Erythroblast (primary cell): Measurements from ENCODE around the gene ZNF740.

ENCODE experiments used
- GATA1 ChIP-seq: IDR thresholded peaks from 2 replicates; pipeline ENCODE4 v1.6.1; 2011; ENCODE audit warnings: low read depth, mild to moderate bottlenecking, control low read depth, low read length, moderate library complexity
- POLR2A ChIP-seq: IDR thresholded peaks from 2 replicates; pipeline ENCODE4 v1.6.1; 2011; ENCODE audit warnings: mild to moderate bottlenecking, low read length

DNA sequence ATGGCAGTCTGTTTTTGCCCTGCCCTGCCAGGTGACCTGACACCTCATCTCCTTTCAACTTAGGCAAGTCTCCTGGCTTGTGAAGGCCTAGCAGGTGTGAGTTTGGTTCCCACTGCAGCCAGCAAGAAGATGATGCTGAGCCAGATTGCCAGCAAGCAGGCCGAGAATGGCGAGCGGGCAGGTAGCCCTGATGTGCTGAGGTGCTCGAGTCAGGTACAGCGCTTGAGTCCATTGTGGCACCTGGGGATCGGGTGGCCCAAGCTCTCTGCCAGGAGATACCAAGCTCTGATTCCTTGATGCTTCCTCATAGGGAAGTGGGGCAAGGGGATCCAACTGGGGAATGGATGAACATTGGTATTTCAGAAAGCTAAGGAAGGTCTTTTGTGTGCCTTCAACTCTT is 4.3 kb downstream of the ZNF740 start:
- TF ChIP-seq POLR2A (no peak), GATA1 (no peak)
